ENCODE data around the gene POLE2.

The POLE2 gene

GRCh38 chr14:49691031-49691430 is 3.0 kb upstream of the POLE2 start:
- H3K27ac ChIP-seq: no peak overlapping the region
- H3K4me3 ChIP-seq (IDR thresholded peaks at IDR 0.05; ENCODE audit: insufficient read depth, low read depth, low read length): no peak overlapping the region
- H4K20me1 ChIP-seq (ENCODE audit: insufficient read depth): no peaks in the 10 kb centered on the region
- H3K79me2 ChIP-seq (ENCODE audit: insufficient read depth, low read depth): peaks cover 6% of the 10 kb centered on the region; the same call in 1 of the 2 replicates
- no peak overlapping the region for H2AFZ ChIP-seq (ENCODE audit: low read depth)
- no peaks in the 10 kb centered on the region for H3K27me3 ChIP-seq (ENCODE audit: insufficient read depth, low read depth)
- no peak overlapping the region for H3K4me2 ChIP-seq
- H3K4me1 ChIP-seq (ENCODE audit: low read depth, poor library complexity, severe bottlenecking): peaks cover 6% of the 10 kb centered on the region
- no peaks in the 10 kb centered on the region for H3K36me3 ChIP-seq (ENCODE audit: insufficient read depth)
- H3K9ac ChIP-seq: no peak overlapping the region
- no peak for TF ChIP-seq CTCF (conservative IDR thresholded peaks at IDR 0.05; ENCODE audit: low read depth, low read length)

GRCh38 chr14:49688701-49689030 is 652 bp upstream of the POLE2 start:
- H4K20me1 ChIP-seq (ENCODE audit: insufficient read depth): no peaks in the 10 kb centered on the region
- no peak overlapping the region for H3K4me3 ChIP-seq (IDR thresholded peaks at IDR 0.05; ENCODE audit: insufficient read depth, low read depth, low read length)
- no peak for TF ChIP-seq CTCF (conservative IDR thresholded peaks at IDR 0.05; ENCODE audit: low read depth, low read length)
- no peaks in the 10 kb centered on the region for H3K27me3 ChIP-seq (ENCODE audit: insufficient read depth, low read depth)
- H3K4me1 ChIP-seq (ENCODE audit: low read depth, poor library complexity, severe bottlenecking): peaks cover 6% of the 10 kb centered on the region
- H3K9ac ChIP-seq: no peak overlapping the region; the same call in 1 of the 2 replicates
- H3K79me2 ChIP-seq (ENCODE audit: insufficient read depth, low read depth): peaks cover 6% of the 10 kb centered on the region; the same call in 1 of the 2 replicates
- no peaks in the 10 kb centered on the region for H3K36me3 ChIP-seq (ENCODE audit: insufficient read depth)
- no peak overlapping the region for H3K4me2 ChIP-seq
- peak overlapping the region; percentile 87 for H2AFZ ChIP-seq (ENCODE audit: low read depth)
- no peak overlapping the region for H3K27ac ChIP-seq

- no peak overlapping the region for H3K4me2 ChIP-seq
- H4K20me1 ChIP-seq (ENCODE audit: insufficient read depth): no peaks in the 10 kb centered on the region
- H3K4me3 ChIP-seq (IDR thresholded peaks at IDR 0.05; ENCODE audit: insufficient read depth, low read depth, low read length): no peak overlapping the region
- H3K27me3 ChIP-seq (ENCODE audit: insufficient read depth, low read depth): no peaks in the 10 kb centered on the region
- H3K36me3 ChIP-seq (ENCODE audit: insufficient read depth): no peaks in the 10 kb centered on the region
- peaks cover 6% of the 10 kb centered on the region for H3K4me1 ChIP-seq (ENCODE audit: low read depth, poor library complexity, severe bottlenecking)
- H3K79me2 ChIP-seq (ENCODE audit: insufficient read depth, low read depth): peaks cover 6% of the 10 kb centered on the region; the same call in 1 of the 2 replicates
- no peak overlapping the region for H3K9ac ChIP-seq
- H2AFZ ChIP-seq (ENCODE audit: low read depth): no peak overlapping the region
- no peak overlapping the region for H3K27ac ChIP-seq
- TF ChIP-seq CTCF (conservative IDR thresholded peaks at IDR 0.05; ENCODE audit: low read depth, low read length): no peak
These were observed 1.6 kb downstream of the POLE2 start for GRCh38 chr14:49686425-49686824.

GRCh38 chr14:49679271-49679670 is 8.7 kb downstream of the POLE2 start:
- Histone ChIP-seq H3K4me3 (IDR thresholded peaks at IDR 0.05; ENCODE audit: insufficient read depth, low read depth, low read length) (no peak overlapping the region), H3K36me3 (ENCODE audit: insufficient read depth) (no peaks in the 10 kb centered on the region), H3K79me2 (ENCODE audit: insufficient read depth, low read depth) (no peaks in the 10 kb centered on the region; the same call in 1 of the 2 replicates), H3K4me2 (no peak overlapping the region), H3K27me3 (ENCODE audit: insufficient read depth, low read depth) (no peaks in the 10 kb centered on the region), H3K4me1 (ENCODE audit: low read depth, poor library complexity, severe bottlenecking) (no peaks in the 10 kb centered on the region), H3K27ac (no peak overlapping the region), H3K9ac (no peak overlapping the region), H2AFZ (ENCODE audit: low read depth) (no peak overlapping the region), H4K20me1 (ENCODE audit: insufficient read depth) (no peaks in the 10 kb centered on the region)
- no peak for TF ChIP-seq CTCF (conservative IDR thresholded peaks at IDR 0.05; ENCODE audit: low read depth, low read length)
